Activated naive CD4-positive, alpha-beta T cell treated with anti-CD3 and anti-CD28 coated beads, Interleukin-2, amount 10 ng/mL, durations not matched to agents 7 days and 5 days (primary cell): ENCODE data around the gene BTN3A1.
"Not testable (repeated sequence)": the region's sequence is repeated elsewhere in the genome, so short reads cannot be mapped to it uniquely, and the experiment has no call there.

Experiments
- CTCF ChIA-PET: fragments of 350-600 bp; sonication (Branson Sonifier 250); formaldehyde crosslinking; loops from one replicate; lab custom pipeline; 2021; ENCODE audit warnings: antibody characterized with exemption; lab: Charles Lee
- DNase-seq: peaks from one replicate; pipeline ENCODE4 v3.0.0-alpha.2; 2020
- H3K27ac Mint-ChIP-seq: one replicate; pipeline ENCODE4 v1.8.0; 2021; ENCODE audit warnings: mild to moderate bottlenecking, moderate library complexity, mixed read lengths
- H3K27me3 Mint-ChIP-seq: one replicate; pipeline ENCODE4 v1.8.0; 2021; ENCODE audit warnings: mild to moderate bottlenecking, mixed read lengths
- H3K36me3 Mint-ChIP-seq: one replicate; pipeline ENCODE4 v1.8.0; 2021; ENCODE audit warnings: mixed read lengths
- H3K4me1 Mint-ChIP-seq: one replicate; pipeline ENCODE4 v1.8.0; 2021; ENCODE audit warnings: mixed read lengths
- H3K4me3 Mint-ChIP-seq: one replicate; pipeline ENCODE4 v1.8.0; 2021; ENCODE audit warnings: mild to moderate bottlenecking, moderate library complexity, mixed read lengths
- H3K9me3 Mint-ChIP-seq: one replicate; pipeline ENCODE4 v1.8.0; 2021; ENCODE audit warnings: mixed read lengths

Gene BTN3A1

DNA sequence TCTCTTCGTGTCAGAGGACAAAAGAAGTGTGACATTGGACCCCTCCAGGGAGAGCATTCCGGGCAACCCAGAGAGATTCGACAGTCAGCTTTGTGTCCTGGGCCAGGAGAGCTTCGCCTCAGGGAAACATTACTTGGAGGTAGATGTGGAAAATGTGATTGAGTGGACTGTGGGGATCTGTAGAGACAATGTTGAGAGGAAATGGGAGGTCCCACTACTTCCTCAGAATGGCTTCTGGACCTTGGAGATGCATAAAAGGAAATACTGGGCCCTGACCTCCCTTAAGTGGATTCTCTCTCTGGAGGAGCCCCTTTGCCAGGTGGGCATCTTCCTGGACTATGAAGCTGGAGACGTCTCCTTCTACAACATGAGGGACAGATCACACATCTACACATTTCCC, 28.7 kb downstream of the BTN3A1 start:
- Mint-ChIP-seq H3K9me3 (peaks cover 13% of the 10 kb centered on the region), H3K27me3 (peaks cover 6% of the 10 kb centered on the region), H3K27ac (no peak overlapping the region), H3K4me3 (no peak overlapping the region), H3K36me3 (peaks cover 6% of the 10 kb centered on the region), H3K4me1 (no peaks in the 10 kb centered on the region)
- CTCF ChIA-PET = no interaction called here
- no peak for DNase-seq

DNA sequence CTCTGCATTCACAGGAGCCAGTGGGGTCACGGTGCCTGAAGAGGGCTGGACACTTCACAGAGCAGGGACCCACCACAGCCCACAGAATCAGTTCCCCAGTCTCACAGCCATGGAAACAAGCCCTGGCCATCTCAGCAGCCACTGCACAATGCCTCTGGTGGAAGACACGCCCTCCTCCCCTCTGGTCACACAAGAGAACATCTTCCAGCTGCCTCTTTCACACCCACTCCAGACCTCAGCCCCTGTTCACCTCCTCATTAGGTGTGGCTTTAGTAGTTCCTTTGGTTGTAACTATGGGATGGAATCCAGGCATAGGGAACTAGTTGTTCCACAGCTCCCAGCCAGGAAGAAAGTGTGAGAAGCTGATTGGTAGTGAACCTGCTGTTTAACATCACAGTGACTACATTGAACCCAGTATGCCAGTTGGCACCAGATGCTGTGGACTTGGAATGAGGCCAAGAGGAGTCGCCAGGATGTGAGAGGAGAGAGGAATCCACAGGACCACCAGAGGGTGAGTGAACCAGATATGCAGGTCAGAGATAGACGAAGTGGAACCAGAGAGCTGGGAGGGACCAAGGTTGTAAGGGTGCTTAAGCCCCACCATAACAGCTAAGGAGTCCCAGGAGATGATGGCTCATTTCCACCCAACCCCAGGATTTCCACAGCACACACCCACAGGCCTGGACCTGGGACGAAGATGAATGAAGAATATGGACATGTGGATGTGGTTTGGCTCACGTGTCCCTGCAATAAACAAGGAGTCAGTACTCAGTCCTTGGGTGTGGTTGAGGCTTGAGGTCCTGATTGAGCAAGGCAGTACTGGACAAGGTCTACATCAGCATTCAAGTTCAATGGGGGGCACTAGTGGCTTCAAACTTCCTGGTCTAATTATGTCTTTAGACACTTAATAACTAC, 29.4 kb downstream of the BTN3A1 start:
- no peaks in the 10 kb centered on the region for H3K4me1 Mint-ChIP-seq
- no peaks in the 10 kb centered on the region for H3K27me3 Mint-ChIP-seq
- DNase-seq = no peak
- CTCF ChIA-PET = no interaction called here
- H3K4me3 Mint-ChIP-seq = no peak overlapping the region
- peaks cover 6% of the 10 kb centered on the region for H3K36me3 Mint-ChIP-seq
- H3K27ac Mint-ChIP-seq = no peak overlapping the region
- peaks cover 13% of the 10 kb centered on the region for H3K9me3 Mint-ChIP-seq

DNA sequence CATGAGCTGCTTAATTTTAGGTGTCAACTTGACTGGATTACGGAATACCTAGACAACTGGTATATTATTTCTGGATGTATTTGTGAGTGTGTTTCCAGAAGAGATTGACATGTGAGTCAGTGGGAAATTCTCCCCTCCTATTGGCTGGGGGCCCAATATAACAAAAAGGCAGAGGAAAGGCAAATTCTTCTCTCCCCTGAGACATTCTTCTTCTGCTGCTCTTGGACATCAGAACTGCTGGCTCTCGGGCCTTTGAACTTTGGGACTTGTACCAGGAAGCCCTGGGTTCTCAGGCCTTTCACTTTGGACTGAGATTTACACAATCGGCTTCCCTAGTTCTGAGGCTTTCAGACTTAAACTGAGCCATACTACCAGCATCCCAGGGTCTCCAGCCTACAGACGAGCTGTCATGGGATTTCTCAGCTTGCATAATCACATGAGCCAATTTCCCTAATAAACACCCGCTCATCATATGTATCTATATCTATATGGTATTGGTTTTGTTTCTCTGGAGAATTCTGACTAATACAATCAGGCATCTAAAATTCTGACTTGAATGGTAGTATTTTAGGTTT, 30.6 kb downstream of the BTN3A1 start:
- H3K36me3 Mint-ChIP-seq = peaks cover 6% of the 10 kb centered on the region
- H3K4me3 Mint-ChIP-seq = no peak overlapping the region
- no peaks in the 10 kb centered on the region for H3K27me3 Mint-ChIP-seq
- DNase-seq = no peak
- CTCF ChIA-PET = no interaction called here
- H3K9me3 Mint-ChIP-seq = peaks cover 13% of the 10 kb centered on the region
- no peak overlapping the region for H3K27ac Mint-ChIP-seq
- no peaks in the 10 kb centered on the region for H3K4me1 Mint-ChIP-seq

DNA sequence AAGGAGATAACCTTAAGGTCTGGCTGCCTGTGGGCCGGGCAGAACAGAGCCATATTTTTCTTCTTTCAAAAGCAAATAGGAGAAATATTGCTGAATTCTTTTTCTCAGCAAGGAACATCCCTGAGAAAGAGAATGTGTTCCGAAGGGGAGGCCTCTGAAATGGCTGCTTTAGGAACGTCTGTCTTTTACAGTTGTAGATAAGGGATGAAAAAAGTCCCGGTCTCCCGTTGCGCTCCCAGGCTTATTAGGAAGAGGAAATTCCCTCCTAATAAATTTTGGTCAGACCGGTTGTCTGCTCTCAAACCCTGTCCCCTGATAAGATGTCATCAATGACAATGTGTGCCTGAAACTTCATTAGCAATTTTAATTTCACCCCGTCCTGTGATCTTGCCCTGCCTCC, 31.6 kb downstream of the BTN3A1 start:
- H3K27me3 Mint-ChIP-seq, H3K27ac Mint-ChIP-seq, H3K36me3 Mint-ChIP-seq, H3K4me3 Mint-ChIP-seq, DNase-seq, H3K4me1 Mint-ChIP-seq, CTCF ChIA-PET: not testable (repeated sequence)
- peaks cover 13% of the 10 kb centered on the region for H3K9me3 Mint-ChIP-seq

DNA sequence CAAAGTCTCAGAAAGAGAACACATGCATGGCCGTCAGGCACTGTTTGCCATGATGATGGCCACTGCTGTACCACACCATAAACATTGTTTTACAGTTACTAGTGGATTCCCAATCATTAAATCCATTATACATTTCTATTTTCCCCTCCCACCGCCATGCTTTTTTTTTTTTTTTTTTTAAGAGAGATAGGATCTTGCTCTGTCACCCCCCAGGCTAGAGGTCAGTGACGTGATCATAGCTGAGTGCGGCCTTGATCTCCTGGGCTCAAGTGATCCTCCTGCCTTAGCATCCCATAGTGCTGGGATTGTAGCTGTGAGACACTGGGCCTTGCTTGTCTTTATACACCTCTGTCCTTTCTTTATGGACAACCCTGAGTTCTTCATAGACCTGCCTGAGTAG, 33.9 kb downstream of the BTN3A1 start:
- peaks cover 10% of the 10 kb centered on the region for H3K36me3 Mint-ChIP-seq
- H3K9me3 Mint-ChIP-seq = peaks cover 13% of the 10 kb centered on the region
- peaks cover 14% of the 10 kb centered on the region for H3K4me1 Mint-ChIP-seq
- CTCF ChIA-PET = interaction anchor here (0.8 kb wide), 1 partner anchor 16 kb away, joined by 3 read pairs; no protein-coding TSS in a partner anchor
- H3K4me3 Mint-ChIP-seq = no peak overlapping the region
- no peaks in the 10 kb centered on the region for H3K27me3 Mint-ChIP-seq
- H3K27ac Mint-ChIP-seq = no peak overlapping the region
- DNase-seq = no peak

DNA sequence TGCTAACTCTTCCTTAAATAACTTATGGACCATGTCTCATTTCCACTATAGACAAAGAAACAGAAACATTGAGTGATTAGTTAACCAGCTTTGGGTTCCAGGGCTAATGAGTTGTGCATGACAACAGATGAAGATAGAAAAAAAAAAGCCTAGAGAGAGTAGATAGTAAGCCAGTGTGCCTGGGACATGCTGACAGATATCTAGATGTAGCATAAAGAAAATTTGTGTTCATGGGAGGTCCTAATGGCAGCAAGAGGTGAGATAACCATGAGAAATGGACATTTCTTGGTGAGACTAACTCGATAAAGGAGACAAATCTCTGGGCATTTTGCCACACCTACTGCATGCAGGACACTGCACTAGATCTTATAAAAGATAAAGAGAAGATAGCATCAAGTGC, 35.5 kb downstream of the BTN3A1 start:
- no peaks in the 10 kb centered on the region for H3K27me3 Mint-ChIP-seq
- H3K36me3 Mint-ChIP-seq = peaks cover 14% of the 10 kb centered on the region
- peaks cover 13% of the 10 kb centered on the region for H3K9me3 Mint-ChIP-seq
- DNase-seq = no peak
- no peak overlapping the region for H3K27ac Mint-ChIP-seq
- peaks cover 23% of the 10 kb centered on the region for H3K4me1 Mint-ChIP-seq
- no peak overlapping the region for H3K4me3 Mint-ChIP-seq
- CTCF ChIA-PET = no interaction called here

DNA sequence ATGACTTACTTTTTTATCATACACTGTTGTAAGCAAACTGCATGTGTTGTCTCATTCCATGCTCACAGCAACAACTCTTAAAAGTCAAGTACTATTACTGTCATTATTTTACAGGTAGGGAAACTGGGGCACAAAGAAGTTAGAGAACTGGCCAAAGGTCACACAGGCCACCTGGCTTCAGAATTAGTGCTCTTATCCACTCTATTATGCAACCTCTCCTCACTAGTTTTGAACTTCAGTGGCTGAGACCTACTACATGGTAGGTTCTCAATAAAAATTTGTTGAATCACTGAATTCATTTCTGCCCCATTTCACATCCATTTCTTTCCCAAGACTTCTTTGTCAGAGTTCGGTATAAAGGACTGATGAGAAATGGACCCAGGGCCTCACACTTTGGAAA, 35.9 kb downstream of the BTN3A1 start:
- H3K27me3 Mint-ChIP-seq = no peaks in the 10 kb centered on the region
- H3K27ac Mint-ChIP-seq = no peak overlapping the region
- DNase-seq = no peak
- H3K4me3 Mint-ChIP-seq = no peak overlapping the region
- H3K4me1 Mint-ChIP-seq = peaks cover 28% of the 10 kb centered on the region
- H3K9me3 Mint-ChIP-seq = peaks cover 13% of the 10 kb centered on the region
- peaks cover 17% of the 10 kb centered on the region for H3K36me3 Mint-ChIP-seq
- CTCF ChIA-PET = no interaction called here

DNA sequence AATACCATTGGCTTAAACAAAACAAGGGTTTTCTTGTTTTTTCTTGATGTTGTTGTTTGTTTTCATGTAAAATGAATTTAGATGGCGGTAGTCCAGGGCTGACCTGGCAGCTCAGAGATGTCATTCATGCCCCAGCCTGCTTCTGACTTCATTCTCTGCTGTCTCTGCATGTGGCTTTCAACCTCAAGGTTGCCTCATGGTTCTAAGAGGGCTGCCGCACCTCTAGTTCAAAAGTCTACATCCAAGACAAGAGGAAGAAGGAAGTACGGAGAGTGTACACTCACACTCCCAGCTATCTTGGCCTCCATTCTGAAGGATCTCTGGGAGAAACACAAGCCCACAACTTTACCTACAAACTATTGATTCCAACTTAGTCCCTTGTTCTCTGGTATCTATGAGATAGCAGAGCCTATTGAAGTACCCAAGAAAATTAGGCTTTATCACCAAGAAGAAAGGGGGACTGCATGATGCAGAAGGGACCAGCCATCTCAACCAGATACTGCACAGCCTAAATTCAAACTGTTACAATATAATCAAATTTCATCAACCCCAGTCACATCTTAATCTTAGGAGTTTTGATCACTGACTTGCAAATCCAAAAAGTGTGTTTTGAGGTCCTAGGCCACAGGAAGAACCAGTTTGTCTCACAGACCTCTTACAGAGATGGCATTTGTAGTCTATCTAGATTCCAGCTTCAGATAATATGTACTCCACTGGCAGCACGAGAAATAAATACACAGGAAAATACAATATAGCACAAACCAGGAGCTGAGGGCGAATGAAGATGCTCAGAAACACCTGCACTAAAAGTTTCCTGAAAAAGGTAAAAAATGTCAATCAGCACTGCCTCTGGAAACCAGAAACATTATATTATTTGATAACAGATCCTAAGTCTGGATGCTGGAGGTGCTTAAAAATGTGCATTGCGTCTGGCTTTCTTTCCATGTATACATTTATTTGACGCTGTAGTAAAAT, 37.4 kb downstream of the BTN3A1 start:
- peaks cover 39% of the 10 kb centered on the region for H3K4me1 Mint-ChIP-seq
- H3K36me3 Mint-ChIP-seq = peaks cover 21% of the 10 kb centered on the region
- peak overlapping the region; percentile 92 for H3K4me3 Mint-ChIP-seq
- CTCF ChIA-PET = interaction anchor here (0.7 to 1.1 kb wide), 2 partner anchors 14 to 103 kb away, joined by 3 read pairs; no protein-coding TSS in a partner anchor
- DNase-seq = no peak
- H3K27ac Mint-ChIP-seq = peak overlapping the region; percentile 97
- H3K9me3 Mint-ChIP-seq = peaks cover 3% of the 10 kb centered on the region
- H3K27me3 Mint-ChIP-seq = no peaks in the 10 kb centered on the region

DNA sequence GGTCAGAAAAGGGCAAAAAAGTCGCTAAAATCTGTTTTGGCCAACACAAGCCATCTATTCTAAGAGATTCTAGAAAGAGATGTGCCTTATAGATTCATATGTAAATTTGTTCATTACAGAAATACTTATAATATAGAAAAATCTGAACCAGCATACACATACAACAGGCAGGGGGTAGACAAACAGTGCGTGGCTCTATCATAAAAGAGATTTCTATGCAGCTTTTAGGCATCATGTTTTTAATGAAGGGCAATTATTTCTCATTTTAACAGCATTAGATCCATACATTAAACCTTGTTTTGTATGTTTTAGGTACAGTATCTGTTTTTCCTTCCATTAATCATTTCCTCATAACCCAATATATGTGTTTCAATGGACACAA, 38.9 kb downstream of the BTN3A1 start:
- no peak for DNase-seq
- H3K27ac Mint-ChIP-seq = peak overlapping the region; percentile 97
- peak overlapping the region; percentile 92 for H3K4me3 Mint-ChIP-seq
- H3K36me3 Mint-ChIP-seq = peaks cover 37% of the 10 kb centered on the region
- no peaks in the 10 kb centered on the region for H3K9me3 Mint-ChIP-seq
- H3K4me1 Mint-ChIP-seq = peaks cover 55% of the 10 kb centered on the region
- CTCF ChIA-PET = no interaction called here
- H3K27me3 Mint-ChIP-seq = no peaks in the 10 kb centered on the region

DNA sequence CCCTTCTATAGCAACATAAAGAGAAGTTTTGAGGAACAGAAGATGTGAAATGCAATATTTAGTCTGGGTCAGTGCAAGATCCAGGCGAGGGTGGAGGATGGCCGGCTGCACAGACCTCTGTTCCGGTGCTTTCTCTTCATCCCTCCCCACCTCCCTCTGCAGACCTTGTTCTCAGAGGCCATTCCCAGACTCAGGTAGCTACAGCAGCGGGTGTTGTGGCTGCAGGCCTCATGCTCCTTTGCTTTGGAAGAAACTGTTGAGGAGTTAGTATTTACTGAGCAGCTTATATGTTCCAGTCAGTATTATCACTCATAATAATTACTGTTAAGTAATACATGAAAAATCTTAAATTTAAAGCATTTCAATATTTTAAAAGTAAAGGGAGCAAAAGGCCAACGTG, 39.9 kb downstream of the BTN3A1 start:
- Mint-ChIP-seq H3K27ac (peak overlapping the region; percentile 40), H3K36me3 (peaks cover 46% of the 10 kb centered on the region), H3K4me1 (peaks cover 64% of the 10 kb centered on the region), H3K9me3 (no peaks in the 10 kb centered on the region), H3K4me3 (peak overlapping the region; percentile 92), H3K27me3 (no peaks in the 10 kb centered on the region)
- CTCF ChIA-PET = no interaction called here
- DNase-seq = no peak

DNA sequence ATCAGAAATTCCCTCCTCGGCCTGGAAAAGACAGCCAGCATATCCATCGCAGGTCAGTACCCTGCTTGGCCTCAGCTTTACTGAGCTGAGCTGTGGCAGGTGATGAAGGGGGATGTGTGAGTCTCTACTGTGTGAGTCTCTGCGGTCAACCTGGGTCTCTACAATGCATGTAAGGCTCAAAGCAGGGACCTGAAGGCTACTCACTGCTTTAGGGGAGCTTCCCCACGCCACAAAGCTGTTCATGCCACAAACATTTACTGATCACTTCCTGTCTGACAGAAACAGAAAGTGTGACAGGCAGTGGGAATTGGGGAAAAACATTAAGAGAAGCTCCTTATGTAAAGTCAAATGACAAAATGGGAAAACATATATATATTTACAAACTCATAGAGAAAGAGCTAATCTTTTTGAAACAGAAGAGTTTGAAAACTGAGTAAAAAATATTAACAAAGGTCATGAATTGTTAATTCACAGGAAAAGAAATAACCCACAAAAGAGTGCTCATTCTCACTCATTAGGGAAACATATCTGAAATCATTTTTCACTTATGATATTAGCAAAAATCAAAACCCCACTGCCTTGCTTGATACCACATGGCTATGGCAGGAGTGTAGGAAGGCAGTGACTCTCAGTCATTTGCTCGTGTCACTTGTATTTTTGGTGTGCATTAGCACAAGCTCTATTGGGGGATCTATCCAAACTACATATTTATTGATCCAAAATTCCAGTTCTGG, 44.0 kb downstream of the BTN3A1 start:
- H3K9me3 Mint-ChIP-seq = no peaks in the 10 kb centered on the region
- CTCF ChIA-PET = interaction anchor here (1.0 kb wide), 1 partner anchor 10 kb away, joined by 3 read pairs; no protein-coding TSS in a partner anchor
- H3K4me3 Mint-ChIP-seq = no peak overlapping the region
- H3K36me3 Mint-ChIP-seq = peaks cover 78% of the 10 kb centered on the region
- peak; percentile 34 for DNase-seq
- H3K27me3 Mint-ChIP-seq = no peaks in the 10 kb centered on the region
- H3K27ac Mint-ChIP-seq = peak overlapping the region; percentile 78
- H3K4me1 Mint-ChIP-seq = peaks cover 53% of the 10 kb centered on the region

DNA sequence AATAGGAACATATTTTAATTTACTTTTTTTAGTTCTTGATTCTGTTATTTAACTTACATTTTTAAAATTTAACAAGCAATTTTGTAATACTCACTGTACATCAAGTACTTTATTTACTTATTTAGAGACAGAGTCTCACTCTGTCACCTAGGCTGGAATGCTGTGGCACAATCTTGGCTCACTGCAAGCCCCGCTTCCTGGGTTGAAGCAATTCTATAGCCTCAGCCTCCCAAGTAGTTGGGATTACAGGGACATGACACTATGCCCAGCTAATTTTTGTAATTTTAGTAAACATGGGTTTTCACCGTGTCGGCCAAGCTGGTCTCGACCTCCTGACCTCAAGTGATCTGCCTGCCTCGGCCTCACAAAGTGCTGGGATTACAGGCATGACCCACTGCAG, 45.2 kb downstream of the BTN3A1 start:
- Mint-ChIP-seq H3K27ac (no peak overlapping the region), H3K4me3 (no peak overlapping the region), H3K27me3 (no peaks in the 10 kb centered on the region), H3K36me3 (peaks cover 86% of the 10 kb centered on the region), H3K9me3 (no peaks in the 10 kb centered on the region), H3K4me1 (peaks cover 47% of the 10 kb centered on the region)
- CTCF ChIA-PET = no interaction called here
- DNase-seq = no peak

DNA sequence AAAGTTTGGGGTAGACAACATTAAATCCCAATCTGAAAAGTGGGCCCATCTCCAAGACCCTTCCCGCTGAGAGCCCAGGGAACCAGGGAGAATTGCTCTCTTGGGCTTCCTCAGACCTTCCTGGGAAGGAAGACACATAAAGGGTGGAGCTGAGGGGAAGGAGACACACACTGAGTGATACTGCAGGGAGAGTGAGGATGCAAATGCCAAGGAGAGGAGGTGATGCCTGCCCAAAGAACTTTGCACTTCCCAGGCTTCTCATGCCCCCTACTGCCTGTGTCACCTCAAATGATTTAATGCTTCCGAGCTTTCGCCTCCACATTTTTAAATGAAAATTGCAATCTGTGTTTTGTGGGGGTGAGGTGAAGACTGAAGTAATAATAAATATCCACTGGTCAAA, 48.2 kb downstream of the BTN3A1 start:
- H3K27me3 Mint-ChIP-seq = no peaks in the 10 kb centered on the region
- DNase-seq = no peak
- peaks cover 62% of the 10 kb centered on the region for H3K36me3 Mint-ChIP-seq
- H3K4me1 Mint-ChIP-seq = peaks cover 20% of the 10 kb centered on the region
- CTCF ChIA-PET = no interaction called here
- H3K4me3 Mint-ChIP-seq = no peak overlapping the region
- no peak overlapping the region for H3K27ac Mint-ChIP-seq
- H3K9me3 Mint-ChIP-seq = no peaks in the 10 kb centered on the region
